ENCODE results near the gene RBMX. TPM values are rescaled to one million over a fixed set of nuclear protein-coding genes. Genes with fewer than 3 reads are reported as not detected.

The RBMX gene
- total and polyA plus RNA-seq, 2 experiments from 2014 or later: 337 to 601 TPM

DNA sequence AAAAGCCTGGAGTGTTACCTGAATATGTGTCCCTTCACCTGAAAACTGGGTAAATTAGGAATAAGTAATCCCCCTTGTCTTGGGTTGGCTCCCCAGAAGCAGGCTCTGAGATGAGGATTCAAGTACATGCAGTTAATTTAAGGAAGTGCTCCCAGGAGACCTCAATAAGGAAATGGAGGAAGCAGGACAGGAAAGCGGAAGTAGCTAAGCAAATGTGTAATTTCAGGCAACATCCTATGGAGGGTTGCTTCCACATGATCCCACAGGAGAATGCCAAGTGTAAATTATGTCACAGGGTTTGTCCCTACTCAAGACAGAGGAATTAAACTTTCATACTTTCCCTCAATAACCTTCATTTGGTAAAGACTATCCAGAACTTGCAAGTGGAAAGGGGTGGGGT, 51.7 kb downstream of the RBMX start:
- TF ChIP-seq CREB1 (CRISPR knock-in tag; IDR thresholded peaks at IDR 0.05; ENCODE audit: low read depth) (no peak), ZNF114 (CRISPR knock-in tag; IDR thresholded peaks at IDR 0.05) (no peak), EZH2phosphoT487 (IDR thresholded peaks at IDR 0.05; ENCODE audit: unreplicated experiment) (no peak), JUNB (IDR thresholded peaks at IDR 0.05; ENCODE audit: unreplicated experiment) (no peak), POLR2AphosphoS5 (IDR thresholded peaks at IDR 0.05; ENCODE audit: low read depth) (no peak), EZH2 (IDR thresholded peaks at IDR 0.05; ENCODE audit: low read depth, unreplicated experiment) (no peak), ZNF331 (CRISPR knock-in tag; IDR thresholded peaks at IDR 0.05; ENCODE audit: low read depth) (no peak), STAT1 (IDR thresholded peaks at IDR 0.05; ENCODE audit: unreplicated experiment) (no peak), NANOG (IDR thresholded peaks at IDR 0.05; ENCODE audit: borderline replicate concordance) (no peak)
- TF ChIP-seq, protein P1, sequence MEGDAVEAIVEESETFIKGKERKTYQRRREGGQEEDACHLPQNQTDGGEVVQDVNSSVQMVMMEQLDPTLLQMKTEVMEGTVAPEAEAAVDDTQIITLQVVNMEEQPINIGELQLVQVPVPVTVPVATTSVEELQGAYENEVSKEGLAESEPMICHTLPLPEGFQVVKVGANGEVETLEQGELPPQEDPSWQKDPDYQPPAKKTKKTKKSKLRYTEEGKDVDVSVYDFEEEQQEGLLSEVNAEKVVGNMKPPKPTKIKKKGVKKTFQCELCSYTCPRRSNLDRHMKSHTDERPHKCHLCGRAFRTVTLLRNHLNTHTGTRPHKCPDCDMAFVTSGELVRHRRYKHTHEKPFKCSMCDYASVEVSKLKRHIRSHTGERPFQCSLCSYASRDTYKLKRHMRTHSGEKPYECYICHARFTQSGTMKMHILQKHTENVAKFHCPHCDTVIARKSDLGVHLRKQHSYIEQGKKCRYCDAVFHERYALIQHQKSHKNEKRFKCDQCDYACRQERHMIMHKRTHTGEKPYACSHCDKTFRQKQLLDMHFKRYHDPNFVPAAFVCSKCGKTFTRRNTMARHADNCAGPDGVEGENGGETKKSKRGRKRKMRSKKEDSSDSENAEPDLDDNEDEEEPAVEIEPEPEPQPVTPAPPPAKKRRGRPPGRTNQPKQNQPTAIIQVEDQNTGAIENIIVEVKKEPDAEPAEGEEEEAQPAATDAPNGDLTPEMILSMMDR (conservative IDR thresholded peaks at IDR 0.05; ENCODE audit: low read depth in 2 of 2): no peak
- TF ChIP-seq, protein P2, sequence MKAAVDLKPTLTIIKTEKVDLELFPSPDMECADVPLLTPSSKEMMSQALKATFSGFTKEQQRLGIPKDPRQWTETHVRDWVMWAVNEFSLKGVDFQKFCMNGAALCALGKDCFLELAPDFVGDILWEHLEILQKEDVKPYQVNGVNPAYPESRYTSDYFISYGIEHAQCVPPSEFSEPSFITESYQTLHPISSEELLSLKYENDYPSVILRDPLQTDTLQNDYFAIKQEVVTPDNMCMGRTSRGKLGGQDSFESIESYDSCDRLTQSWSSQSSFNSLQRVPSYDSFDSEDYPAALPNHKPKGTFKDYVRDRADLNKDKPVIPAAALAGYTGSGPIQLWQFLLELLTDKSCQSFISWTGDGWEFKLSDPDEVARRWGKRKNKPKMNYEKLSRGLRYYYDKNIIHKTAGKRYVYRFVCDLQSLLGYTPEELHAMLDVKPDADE (IDR thresholded peaks at IDR 0.05): no peak
- TF ChIP-seq, protein P3, sequence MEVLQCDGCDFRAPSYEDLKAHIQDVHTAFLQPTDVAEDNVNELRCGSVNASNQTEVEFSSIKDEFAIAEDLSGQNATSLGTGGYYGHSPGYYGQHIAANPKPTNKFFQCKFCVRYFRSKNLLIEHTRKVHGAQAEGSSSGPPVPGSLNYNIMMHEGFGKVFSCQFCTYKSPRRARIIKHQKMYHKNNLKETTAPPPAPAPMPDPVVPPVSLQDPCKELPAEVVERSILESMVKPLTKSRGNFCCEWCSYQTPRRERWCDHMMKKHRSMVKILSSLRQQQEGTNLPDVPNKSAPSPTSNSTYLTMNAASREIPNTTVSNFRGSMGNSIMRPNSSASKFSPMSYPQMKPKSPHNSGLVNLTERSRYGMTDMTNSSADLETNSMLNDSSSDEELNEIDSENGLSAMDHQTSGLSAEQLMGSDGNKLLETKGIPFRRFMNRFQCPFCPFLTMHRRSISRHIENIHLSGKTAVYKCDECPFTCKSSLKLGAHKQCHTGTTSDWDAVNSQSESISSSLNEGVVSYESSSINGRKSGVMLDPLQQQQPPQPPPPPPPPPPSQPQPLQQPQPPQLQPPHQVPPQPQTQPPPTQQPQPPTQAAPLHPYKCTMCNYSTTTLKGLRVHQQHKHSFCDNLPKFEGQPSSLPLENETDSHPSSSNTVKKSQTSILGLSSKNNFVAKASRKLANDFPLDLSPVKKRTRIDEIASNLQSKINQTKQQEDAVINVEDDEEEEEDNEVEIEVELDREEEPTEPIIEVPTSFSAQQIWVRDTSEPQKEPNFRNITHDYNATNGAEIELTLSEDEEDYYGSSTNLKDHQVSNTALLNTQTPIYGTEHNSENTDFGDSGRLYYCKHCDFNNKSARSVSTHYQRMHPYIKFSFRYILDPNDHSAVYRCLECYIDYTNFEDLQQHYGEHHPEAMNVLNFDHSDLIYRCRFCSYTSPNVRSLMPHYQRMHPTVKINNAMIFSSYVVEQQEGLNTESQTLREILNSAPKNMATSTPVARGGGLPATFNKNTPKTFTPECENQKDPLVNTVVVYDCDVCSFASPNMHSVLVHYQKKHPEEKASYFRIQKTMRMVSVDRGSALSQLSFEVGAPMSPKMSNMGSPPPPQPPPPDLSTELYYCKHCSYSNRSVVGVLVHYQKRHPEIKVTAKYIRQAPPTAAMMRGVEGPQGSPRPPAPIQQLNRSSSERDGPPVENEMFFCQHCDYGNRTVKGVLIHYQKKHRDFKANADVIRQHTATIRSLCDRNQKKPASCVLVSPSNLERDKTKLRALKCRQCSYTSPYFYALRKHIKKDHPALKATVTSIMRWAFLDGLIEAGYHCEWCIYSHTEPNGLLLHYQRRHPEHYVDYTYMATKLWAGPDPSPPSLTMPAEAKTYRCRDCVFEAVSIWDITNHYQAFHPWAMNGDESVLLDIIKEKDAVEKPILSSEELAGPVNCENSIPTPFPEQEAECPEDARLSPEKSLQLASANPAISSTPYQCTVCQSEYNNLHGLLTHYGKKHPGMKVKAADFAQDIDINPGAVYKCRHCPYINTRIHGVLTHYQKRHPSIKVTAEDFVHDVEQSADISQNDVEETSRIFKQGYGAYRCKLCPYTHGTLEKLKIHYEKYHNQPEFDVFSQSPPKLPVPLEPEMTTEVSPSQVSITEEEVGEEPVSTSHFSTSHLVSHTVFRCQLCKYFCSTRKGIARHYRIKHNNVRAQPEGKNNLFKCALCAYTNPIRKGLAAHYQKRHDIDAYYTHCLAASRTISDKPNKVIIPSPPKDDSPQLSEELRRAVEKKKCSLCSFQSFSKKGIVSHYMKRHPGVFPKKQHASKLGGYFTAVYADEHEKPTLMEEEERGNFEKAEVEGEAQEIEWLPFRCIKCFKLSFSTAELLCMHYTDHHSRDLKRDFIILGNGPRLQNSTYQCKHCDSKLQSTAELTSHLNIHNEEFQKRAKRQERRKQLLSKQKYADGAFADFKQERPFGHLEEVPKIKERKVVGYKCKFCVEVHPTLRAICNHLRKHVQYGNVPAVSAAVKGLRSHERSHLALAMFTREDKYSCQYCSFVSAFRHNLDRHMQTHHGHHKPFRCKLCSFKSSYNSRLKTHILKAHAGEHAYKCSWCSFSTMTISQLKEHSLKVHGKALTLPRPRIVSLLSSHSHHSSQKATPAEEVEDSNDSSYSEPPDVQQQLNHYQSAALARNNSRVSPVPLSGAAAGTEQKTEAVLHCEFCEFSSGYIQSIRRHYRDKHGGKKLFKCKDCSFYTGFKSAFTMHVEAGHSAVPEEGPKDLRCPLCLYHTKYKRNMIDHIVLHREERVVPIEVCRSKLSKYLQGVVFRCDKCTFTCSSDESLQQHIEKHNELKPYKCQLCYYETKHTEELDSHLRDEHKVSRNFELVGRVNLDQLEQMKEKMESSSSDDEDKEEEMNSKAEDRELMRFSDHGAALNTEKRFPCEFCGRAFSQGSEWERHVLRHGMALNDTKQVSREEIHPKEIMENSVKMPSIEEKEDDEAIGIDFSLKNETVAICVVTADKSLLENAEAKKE (CRISPR knock-in tag; IDR thresholded peaks at IDR 0.05): no peak
- TF ChIP-seq, protein P4, sequence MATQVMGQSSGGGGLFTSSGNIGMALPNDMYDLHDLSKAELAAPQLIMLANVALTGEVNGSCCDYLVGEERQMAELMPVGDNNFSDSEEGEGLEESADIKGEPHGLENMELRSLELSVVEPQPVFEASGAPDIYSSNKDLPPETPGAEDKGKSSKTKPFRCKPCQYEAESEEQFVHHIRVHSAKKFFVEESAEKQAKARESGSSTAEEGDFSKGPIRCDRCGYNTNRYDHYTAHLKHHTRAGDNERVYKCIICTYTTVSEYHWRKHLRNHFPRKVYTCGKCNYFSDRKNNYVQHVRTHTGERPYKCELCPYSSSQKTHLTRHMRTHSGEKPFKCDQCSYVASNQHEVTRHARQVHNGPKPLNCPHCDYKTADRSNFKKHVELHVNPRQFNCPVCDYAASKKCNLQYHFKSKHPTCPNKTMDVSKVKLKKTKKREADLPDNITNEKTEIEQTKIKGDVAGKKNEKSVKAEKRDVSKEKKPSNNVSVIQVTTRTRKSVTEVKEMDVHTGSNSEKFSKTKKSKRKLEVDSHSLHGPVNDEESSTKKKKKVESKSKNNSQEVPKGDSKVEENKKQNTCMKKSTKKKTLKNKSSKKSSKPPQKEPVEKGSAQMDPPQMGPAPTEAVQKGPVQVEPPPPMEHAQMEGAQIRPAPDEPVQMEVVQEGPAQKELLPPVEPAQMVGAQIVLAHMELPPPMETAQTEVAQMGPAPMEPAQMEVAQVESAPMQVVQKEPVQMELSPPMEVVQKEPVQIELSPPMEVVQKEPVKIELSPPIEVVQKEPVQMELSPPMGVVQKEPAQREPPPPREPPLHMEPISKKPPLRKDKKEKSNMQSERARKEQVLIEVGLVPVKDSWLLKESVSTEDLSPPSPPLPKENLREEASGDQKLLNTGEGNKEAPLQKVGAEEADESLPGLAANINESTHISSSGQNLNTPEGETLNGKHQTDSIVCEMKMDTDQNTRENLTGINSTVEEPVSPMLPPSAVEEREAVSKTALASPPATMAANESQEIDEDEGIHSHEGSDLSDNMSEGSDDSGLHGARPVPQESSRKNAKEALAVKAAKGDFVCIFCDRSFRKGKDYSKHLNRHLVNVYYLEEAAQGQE (IDR thresholded peaks at IDR 0.05; ENCODE audit: unreplicated experiment): no peak
- no peaks in the 10 kb centered on the region for H3K36me3 ChIP-seq (ENCODE audit: insufficient read depth)
- DNase-seq (ENCODE audit: low spot score) (no peak), ATAC-seq (no peak)
- H4K20me1 ChIP-seq (replicated peaks; ENCODE audit: insufficient read depth): no peaks in the 10 kb centered on the region
- no peaks in the 10 kb centered on the region for H3K9me3 Mint-ChIP-seq
- no peaks in the 10 kb centered on the region for H3K4me1 ChIP-seq (ENCODE audit: insufficient read depth)
- no peaks in the 10 kb centered on the region for H3F3A ChIP-seq (replicated peaks; ENCODE audit: low read depth)
- no peaks in the 10 kb centered on the region for H3K27me3 ChIP-seq (ENCODE audit: insufficient read depth)
- H3K27ac ChIP-seq (ENCODE audit: low read depth): no peak overlapping the region
- no peaks in the 10 kb centered on the region for H3K9me2 ChIP-seq (ENCODE audit: insufficient read depth)
- no peak overlapping the region for H3K4me3 ChIP-seq
- H3K27ac Mint-ChIP-seq: no peak overlapping the region
- no peak overlapping the region for H3K4me3 Mint-ChIP-seq
- no peaks in the 10 kb centered on the region for H3K4me1 Mint-ChIP-seq
- H3K4me2 ChIP-seq: no peak overlapping the region
- no peaks in the 10 kb centered on the region for H3K79me2 ChIP-seq (replicated peaks; ENCODE audit: insufficient read depth)
- H3K27me3 Mint-ChIP-seq (ENCODE audit: insufficient read depth, low read depth, poor library complexity): no peaks in the 10 kb centered on the region
- no peak overlapping the region for H2AFZ ChIP-seq
- peaks cover 3% of the 10 kb centered on the region; the same call in 1 of the 3 replicates for H3K36me3 Mint-ChIP-seq (ENCODE audit: low read depth)
